Keratinocyte (primary cell): ENCODE results near the gene NHSL2. TPM values are rescaled to one million over a fixed set of nuclear protein-coding genes. Genes with fewer than 3 reads are reported as not detected.

Experiments
- DNase-seq: peaks from one replicate; pipeline ENCODE4 v3.0.0-alpha.2; 2011; ENCODE audit warnings: low read depth, missing footprints, low spot score
- FAIRE-seq: peaks from 2 replicates; lab custom pipeline; 2011; peaks lifted over from hg19 to GRCh38; lab: Jason Lieb, UNC
- H2AFZ ChIP-seq: 2 replicates; pipeline ENCODE4 v1.6.0; 2012; ENCODE audit warnings: low read length, control low read depth, inconsistent platforms; ENCODE audit not compliant: control insufficient read depth
- H3K27ac ChIP-seq: 2 replicates; pipeline ENCODE4 v1.5.1; 2011; ENCODE audit warnings: low read length; ENCODE audit not compliant: control insufficient read depth, insufficient read depth
- H3K27me3 ChIP-seq: 3 replicates; pipeline ENCODE4 v1.6.0; 2011; ENCODE audit warnings: low read length; ENCODE audit not compliant: control insufficient read depth, insufficient read depth; ENCODE audit errors: extremely low read depth
- H3K36me3 ChIP-seq, 2 experiments: 2 replicates in 1 of 2; 3 replicates in 1 of 2; pipeline ENCODE4 v1.5.1; 2011; ENCODE audit warnings: low read length in 2 of 2, mild to moderate bottlenecking in 1 of 2; ENCODE audit not compliant: control insufficient read depth in 2 of 2, insufficient read depth in 2 of 2; ENCODE audit errors: extremely low read depth in 1 of 2
- H3K4me1 ChIP-seq: 3 replicates; pipeline ENCODE4 v1.5.1; 2011; ENCODE audit warnings: low read length; ENCODE audit not compliant: control insufficient read depth, insufficient read depth; ENCODE audit errors: extremely low read depth
- H3K4me2 ChIP-seq: 3 replicates; pipeline ENCODE4 v1.6.0; 2011; ENCODE audit warnings: low read depth, low read length; ENCODE audit not compliant: control insufficient read depth, insufficient read depth; ENCODE audit errors: extremely low read depth
- H3K4me3 ChIP-seq, 3 experiments: fragments of 200-600 bp in 1 of 3; sonication (generic) in 1 of 3; 2 replicates in 2 of 3; 3 replicates in 1 of 3; pipeline ENCODE4 v1.5.1; 2011 to 2016; ENCODE audit warnings: low read length in 3 of 3, mild to moderate bottlenecking in 3 of 3, control low read depth in 2 of 3, inconsistent platforms in 1 of 3, low read depth in 1 of 3, mixed read lengths in 1 of 3, mixed run types in 1 of 3, moderate library complexity in 1 of 3; ENCODE audit not compliant: control insufficient read depth in 2 of 3, insufficient read depth in 2 of 3; ENCODE audit errors: extremely low read depth in 1 of 3
- H3K79me2 ChIP-seq: 2 replicates; pipeline ENCODE4 v1.6.0; 2012; ENCODE audit warnings: low read length; ENCODE audit not compliant: control insufficient read depth, insufficient read depth
- H3K9ac ChIP-seq: 3 replicates; pipeline ENCODE4 v1.6.0; 2011; ENCODE audit warnings: low read length; ENCODE audit not compliant: control insufficient read depth, insufficient read depth; ENCODE audit errors: extremely low read depth
- H3K9me1 ChIP-seq: 3 replicates; pipeline ENCODE4 v1.6.0; 2011; ENCODE audit warnings: low read length; ENCODE audit not compliant: control insufficient read depth, insufficient read depth; ENCODE audit errors: extremely low read depth
- H3K9me3 ChIP-seq: 2 replicates; pipeline ENCODE4 v1.5.1; 2012; ENCODE audit warnings: low read depth, low read length; ENCODE audit not compliant: control insufficient read depth
- H4K20me1 ChIP-seq: 3 replicates; pipeline ENCODE4 v1.6.0; 2011; ENCODE audit warnings: low read length; ENCODE audit not compliant: control insufficient read depth, insufficient read depth; ENCODE audit errors: extremely low read depth
- EZH2 ChIP-seq: IDR thresholded peaks from one replicate; pipeline ENCODE4 v1.6.1; 2012; ENCODE audit warnings: inconsistent platforms, mild to moderate bottlenecking, low read length, moderate library complexity
- dilution Hi-C: fragments of 300-500 bp; cut with MboI; formaldehyde crosslinking; loops from one replicate; pipeline ENCODE4 v1.7.0; 2020; ENCODE audit warnings: low sequenced_read_pairs; ENCODE audit not compliant: extremely low pct_ligation_motif_present
- polyA plus RNA-seq, 5 experiments: library from polyadenylated mRNA; depleted of rRNA in 3 of 5; stranded (reverse) in 3 of 5; stranded (forward) in 1 of 5; unstranded in 1 of 5; fragments of >200 nt; gene quantifications; 1 replicate in 1 of 5; 2 replicates in 3 of 5; 3 replicates in 1 of 5; pipeline versions ENCODE4 v1.2.1 to v1.2.3, GENCODE V29; 2011 to 2012; ENCODE audit warnings: missing spikeins in 2 of 5, low read depth in 1 of 5, low replicate concordance in 1 of 5
- TF ChIP-seq, protein P1 (sequence below), 3 experiments: IDR thresholded peaks in 1 of 3; conservative IDR thresholded peaks in 1 of 3; optimal IDR thresholded peaks in 1 of 3; 2 replicates in 2 of 3; 3 replicates in 1 of 3; pipeline versions ENCODE3 to v1.5.1; 2011; ENCODE audit warnings: low read length in 3 of 3, mild to moderate bottlenecking in 3 of 3, moderate library complexity in 2 of 3, control low read depth in 1 of 3, inconsistent platforms in 1 of 3; ENCODE audit not compliant: insufficient read depth in 2 of 3; ENCODE audit errors: extremely low read depth in 1 of 3

The NHSL2 gene
- polyA plus RNA-seq, 1 donor (not counting 4 experiments of a cell fraction or from before 2014, with no cell fraction given): 0.04 TPM

DNA sequence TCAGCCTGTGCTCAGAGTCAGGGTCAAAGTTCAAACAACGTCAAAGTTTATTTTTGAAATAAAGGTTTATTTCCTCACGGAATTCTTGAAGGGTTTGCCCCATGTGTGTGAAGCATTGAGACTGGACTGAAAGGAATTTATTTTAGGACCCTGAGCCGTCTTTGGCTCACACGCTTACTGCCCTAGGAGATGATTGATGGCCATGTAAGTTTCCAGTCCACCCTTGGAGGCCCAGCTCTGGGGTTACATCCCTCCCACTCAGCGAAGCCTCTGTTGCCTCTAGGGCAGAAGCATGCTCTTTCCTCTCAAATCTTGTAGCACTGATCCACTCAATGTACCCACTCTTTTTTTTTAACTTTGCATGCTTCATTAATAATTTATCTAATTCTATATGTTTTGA lies 4.5 kb upstream of the NHSL2 start:
- no peaks in the 10 kb centered on the region for H4K20me1 ChIP-seq
- peaks cover 19% of the 10 kb centered on the region for H3K27me3 ChIP-seq
- no peak overlapping the region for H3K4me3 ChIP-seq
- H3K4me2 ChIP-seq: no peak overlapping the region
- H3K9me3 ChIP-seq: no peaks in the 10 kb centered on the region
- H3K27ac ChIP-seq: no peak overlapping the region
- no peak for DNase-seq
- no peaks in the 10 kb centered on the region for H3K36me3 ChIP-seq
- H3K4me1 ChIP-seq: no peaks in the 10 kb centered on the region
- dilution Hi-C loops: no loop called here
- TF ChIP-seq, protein P1, sequence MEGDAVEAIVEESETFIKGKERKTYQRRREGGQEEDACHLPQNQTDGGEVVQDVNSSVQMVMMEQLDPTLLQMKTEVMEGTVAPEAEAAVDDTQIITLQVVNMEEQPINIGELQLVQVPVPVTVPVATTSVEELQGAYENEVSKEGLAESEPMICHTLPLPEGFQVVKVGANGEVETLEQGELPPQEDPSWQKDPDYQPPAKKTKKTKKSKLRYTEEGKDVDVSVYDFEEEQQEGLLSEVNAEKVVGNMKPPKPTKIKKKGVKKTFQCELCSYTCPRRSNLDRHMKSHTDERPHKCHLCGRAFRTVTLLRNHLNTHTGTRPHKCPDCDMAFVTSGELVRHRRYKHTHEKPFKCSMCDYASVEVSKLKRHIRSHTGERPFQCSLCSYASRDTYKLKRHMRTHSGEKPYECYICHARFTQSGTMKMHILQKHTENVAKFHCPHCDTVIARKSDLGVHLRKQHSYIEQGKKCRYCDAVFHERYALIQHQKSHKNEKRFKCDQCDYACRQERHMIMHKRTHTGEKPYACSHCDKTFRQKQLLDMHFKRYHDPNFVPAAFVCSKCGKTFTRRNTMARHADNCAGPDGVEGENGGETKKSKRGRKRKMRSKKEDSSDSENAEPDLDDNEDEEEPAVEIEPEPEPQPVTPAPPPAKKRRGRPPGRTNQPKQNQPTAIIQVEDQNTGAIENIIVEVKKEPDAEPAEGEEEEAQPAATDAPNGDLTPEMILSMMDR (optimal IDR thresholded peaks at IDR 0.05 in 1 of 3, IDR thresholded peaks at IDR 0.05 in 1 of 3, conservative IDR thresholded peaks at IDR 0.05 in 1 of 3; ENCODE audit: extremely low read depth in 1 of 3, insufficient read depth in 2 of 3, low read length in 3 of 3): no peak
- no peak for TF ChIP-seq EZH2
- FAIRE-seq: no peak
- no peak overlapping the region for H3K9ac ChIP-seq
- no peaks in the 10 kb centered on the region for H3K79me2 ChIP-seq
- no peak overlapping the region for H2AFZ ChIP-seq
- no peaks in the 10 kb centered on the region for H3K9me1 ChIP-seq

DNA sequence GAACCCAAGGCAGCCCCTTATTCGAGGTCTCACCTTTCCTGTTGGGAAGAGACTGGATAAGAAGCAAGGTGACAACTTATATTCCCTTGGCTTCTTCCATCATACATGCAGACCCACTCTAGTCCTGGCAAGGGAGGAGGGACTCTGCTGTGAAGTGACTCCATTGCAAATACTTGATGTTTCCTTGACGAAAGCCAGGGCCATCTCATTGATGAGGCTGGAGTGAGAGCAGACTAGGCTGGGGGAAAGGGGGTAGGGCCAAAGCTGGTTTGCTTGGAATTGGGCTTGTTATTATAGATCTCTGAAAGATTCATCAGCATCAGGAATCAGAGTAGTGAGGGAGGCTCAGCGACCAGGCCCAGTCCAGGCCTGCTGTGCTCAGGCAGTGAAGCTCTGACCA lies 2.3 kb upstream of the NHSL2 start:
- no peak overlapping the region for H3K27ac ChIP-seq
- no peak overlapping the region for H3K4me3 ChIP-seq
- no peaks in the 10 kb centered on the region for H3K79me2 ChIP-seq
- no peak overlapping the region for H3K9ac ChIP-seq
- no peak for FAIRE-seq
- H3K9me1 ChIP-seq: no peaks in the 10 kb centered on the region
- DNase-seq: no peak
- H4K20me1 ChIP-seq: no peaks in the 10 kb centered on the region
- H3K4me2 ChIP-seq: no peak overlapping the region
- no peaks in the 10 kb centered on the region for H3K9me3 ChIP-seq
- H2AFZ ChIP-seq: no peak overlapping the region
- dilution Hi-C loops: no loop called here
- TF ChIP-seq EZH2: no peak
- TF ChIP-seq, protein P1 (optimal IDR thresholded peaks at IDR 0.05 in 1 of 3, IDR thresholded peaks at IDR 0.05 in 1 of 3, conservative IDR thresholded peaks at IDR 0.05 in 1 of 3; ENCODE audit: extremely low read depth in 1 of 3, insufficient read depth in 2 of 3, low read length in 3 of 3): no peak
- H3K4me1 ChIP-seq: no peaks in the 10 kb centered on the region
- no peaks in the 10 kb centered on the region for H3K36me3 ChIP-seq
- H3K27me3 ChIP-seq: peaks cover 32% of the 10 kb centered on the region
